GM10266 (cell line): Measurements from ENCODE around the gene FAM171A2.
A peak's percentile ranks its signal among the peaks of the same experiment; 100 is the strongest.
"Not testable (repeated sequence)": the region's sequence is repeated elsewhere in the genome, so short reads cannot be mapped to it uniquely, and the experiment has no call there.

Source experiments
- DNase-seq: peaks from one replicate; pipeline ENCODE4 v3.0.0; 2012; ENCODE audit errors: extremely low spot score
- CTCF ChIP-seq: IDR thresholded peaks from 2 replicates; pipeline ENCODE4 v1.5.1; 2012; ENCODE audit warnings: mild to moderate bottlenecking, low read depth; ENCODE audit not compliant: control insufficient read depth, insufficient read depth; ENCODE audit errors: missing control alignments

FAM171A2 gene

DNA sequence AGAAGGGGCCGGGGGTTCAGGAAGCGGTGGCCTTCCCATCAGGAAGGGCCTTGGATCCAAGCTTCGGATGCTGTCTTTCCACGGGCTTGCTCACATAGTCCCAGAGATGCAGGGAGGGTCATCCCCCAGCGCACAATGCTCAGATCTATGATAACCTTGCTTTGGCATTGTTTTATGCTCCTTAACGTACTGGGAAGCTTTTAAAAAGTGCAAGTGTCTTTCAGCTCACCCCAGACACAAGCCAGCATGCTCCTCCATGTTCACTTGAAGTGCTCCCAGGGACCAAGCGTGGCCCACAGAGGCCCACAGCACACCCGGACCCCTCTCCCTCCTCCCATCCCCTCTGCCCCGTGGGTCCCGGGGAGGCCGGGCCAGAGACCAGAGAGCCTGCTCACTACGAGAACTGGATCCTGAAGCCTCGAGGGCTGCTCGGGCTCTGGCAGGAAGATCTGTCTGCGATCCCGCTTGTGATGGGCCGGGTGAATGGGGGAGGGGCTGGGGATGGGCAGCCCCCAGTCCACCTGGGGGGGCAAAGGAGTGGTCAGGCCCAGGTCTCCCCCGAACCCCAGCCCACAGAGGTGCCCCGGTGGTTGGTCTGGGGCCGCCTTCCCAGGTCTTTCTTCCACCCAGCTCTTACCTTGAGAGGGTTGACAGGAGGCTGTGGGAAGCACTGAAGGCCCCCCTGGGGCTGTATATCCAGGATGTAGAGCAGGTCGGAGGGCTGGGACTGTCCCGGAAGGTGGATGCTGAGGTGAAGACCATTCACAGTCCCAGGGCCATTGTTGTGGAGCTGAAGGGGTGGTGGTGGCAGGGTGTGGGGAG, 11.8 kb upstream of the FAM171A2 start:
- DNase-seq = peak; percentile 32
- no peak for TF ChIP-seq CTCF

DNA sequence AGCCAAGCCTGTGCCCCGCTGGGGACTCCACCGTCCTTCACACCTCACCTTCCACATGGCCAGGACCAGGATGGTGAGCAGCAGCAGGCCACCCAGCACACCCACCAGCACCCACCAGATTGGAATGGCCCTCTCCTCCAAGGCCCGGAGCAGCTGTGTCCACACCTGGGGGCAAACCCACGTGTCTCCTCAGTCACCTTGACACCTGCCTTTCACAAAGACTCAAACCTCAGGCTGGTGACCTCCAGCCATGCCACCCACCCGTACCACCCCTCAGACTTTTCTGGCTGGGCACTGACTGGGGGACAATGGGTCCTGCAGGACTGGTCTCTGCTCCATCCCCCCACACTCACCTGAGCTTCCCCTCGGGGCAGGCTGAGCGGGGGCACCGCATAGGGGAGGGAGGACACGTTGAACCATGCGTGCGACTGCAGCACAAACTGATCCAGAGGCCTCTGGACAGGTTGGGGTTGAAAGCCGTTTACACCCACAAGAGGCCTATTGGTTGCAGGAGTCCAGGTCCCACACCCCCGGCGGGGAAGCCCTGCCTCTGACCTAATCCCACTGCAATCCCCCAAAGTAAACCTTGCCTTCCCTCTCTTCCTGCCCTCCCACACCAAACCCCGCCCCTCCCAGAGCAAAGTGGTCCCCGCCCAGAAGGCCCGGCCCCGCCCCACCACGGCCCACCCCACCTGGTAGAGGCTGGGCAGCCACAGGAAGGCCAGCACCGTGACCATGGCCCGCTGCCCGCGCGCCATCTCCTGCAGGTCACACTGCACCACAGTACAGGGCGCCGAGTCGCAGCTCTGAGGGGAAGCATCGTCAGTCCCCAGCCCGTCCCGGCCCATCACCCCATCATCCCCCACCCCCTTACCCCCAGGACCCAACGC, 10.9 kb upstream of the FAM171A2 start:
- DNase-seq = peak; percentile 64
- no peak for TF ChIP-seq CTCF

- TF ChIP-seq CTCF = no peak
- DNase-seq = no peak
Measured at GRCh38 chr17:44372036-44372435, 8.4 kb upstream of the FAM171A2 start.

- DNase-seq = not testable (repeated sequence)
Measured at GRCh38 chr17:44369414-44370023, 5.9 kb upstream of the FAM171A2 start.

- not testable (repeated sequence) for DNase-seq
Measured at GRCh38 chr17:44368391-44369243, 5.0 kb upstream of the FAM171A2 start.

DNA sequence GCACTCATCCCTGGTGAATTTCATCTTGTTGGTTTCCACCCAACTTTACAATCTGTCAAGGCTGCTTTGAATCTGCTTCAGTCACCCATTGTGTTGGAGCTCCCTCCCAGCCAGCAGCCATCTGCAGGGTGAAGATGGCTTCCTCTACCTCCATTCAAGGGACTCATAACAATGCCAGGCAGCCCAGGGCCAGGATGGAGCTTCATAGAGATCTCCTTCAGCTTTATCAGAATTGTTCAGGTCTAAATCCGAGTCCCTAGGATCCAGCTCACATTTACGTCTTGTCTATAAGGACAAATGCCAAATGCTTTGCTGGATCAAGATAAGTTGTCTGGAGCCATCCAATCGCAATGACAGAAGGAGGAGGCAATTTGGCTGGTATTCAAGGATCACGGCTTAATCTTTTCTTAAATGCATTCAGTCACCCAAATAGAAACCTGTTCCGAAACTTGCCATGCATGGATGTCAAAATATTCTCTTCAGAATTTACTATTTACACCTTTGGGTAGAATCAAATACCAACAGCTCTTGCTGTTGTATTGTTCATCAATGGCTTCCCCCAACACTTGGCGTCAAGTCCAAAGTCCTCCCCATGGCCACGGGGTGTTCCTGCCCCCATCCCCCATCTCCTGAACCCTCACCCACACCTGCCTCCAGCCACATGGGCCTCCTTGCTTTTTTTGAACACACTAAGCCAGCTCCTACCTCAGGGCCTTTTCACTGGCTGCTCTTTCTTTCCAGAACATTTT, 3.8 kb upstream of the FAM171A2 start:
- DNase-seq = no peak
- TF ChIP-seq CTCF = no peak

GRCh38 chr17:44365051-44365450, 1.4 kb upstream of the FAM171A2 start:
- DNase-seq = not testable (repeated sequence)
